Germinal center (tissue), 1 donor: ENCODE data around the gene PITHD1.
A peak's percentile ranks its signal among the peaks of the same experiment; 100 is the strongest.
"Not testable (repeated sequence)": the region's sequence is repeated elsewhere in the genome, so short reads cannot be mapped to it uniquely, and the experiment has no call there.

Experiments used
- DNase-seq: peaks from one replicate; pipeline ENCODE4 v3.0.0; 2012; ENCODE audit warnings: mixed read lengths, low spot score

PITHD1 gene

GRCh38 chr1:23799255-23799569, 21.0 kb downstream of the PITHD1 start:
- DNase-seq = no peak

- peak; percentile 48 for DNase-seq
Measured at GRCh38 chr1:23799570-23800399, 21.6 kb downstream of the PITHD1 start.

GRCh38 chr1:23800400-23801337, 22.5 kb downstream of the PITHD1 start, which contains the start of gene GALE:
Gene GALE, minus strand, starts transcription at chr1:23800754. Its CDS starts 1,747 bp downstream, at chr1:23799007.
- peak; percentile 98 for DNase-seq

GRCh38 chr1:23801338-23801748, 23.1 kb downstream of the PITHD1 start:
- no peak for DNase-seq

- DNase-seq = no peak
Measured at GRCh38 chr1:23801876-23802275, 23.7 kb downstream of the PITHD1 start.

- DNase-seq = not testable (repeated sequence)
Measured at GRCh38 chr1:23802809-23803342, 24.7 kb downstream of the PITHD1 start.

GRCh38 chr1:23803674-23804073, 25.5 kb downstream of the PITHD1 start:
- no peak for DNase-seq

GRCh38 chr1:23804183-23804835, 26.1 kb downstream of the PITHD1 start:
- DNase-seq = no peak

- no peak for DNase-seq
Measured at GRCh38 chr1:23805025-23805424, 26.8 kb downstream of the PITHD1 start.

GRCh38 chr1:23806280-23806679, 28.1 kb downstream of the PITHD1 start:
- DNase-seq = no peak

GRCh38 chr1:23807453-23807852, 29.2 kb downstream of the PITHD1 start:
- no peak for DNase-seq

GRCh38 chr1:23809751-23810171, 31.5 kb downstream of the PITHD1 start:
- DNase-seq = peak; percentile 88

- peak; percentile 88 for DNase-seq
Measured at GRCh38 chr1:23810818-23811540, 32.8 kb downstream of the PITHD1 start.

- DNase-seq = no peak
Measured at GRCh38 chr1:23814016-23814415, 35.8 kb downstream of the PITHD1 start.

- no peak for DNase-seq
Measured at GRCh38 chr1:23816361-23816760, 38.1 kb downstream of the PITHD1 start.

- DNase-seq = no peak
Measured at GRCh38 chr1:23816906-23817305, 38.7 kb downstream of the PITHD1 start.

- no peak for DNase-seq
Measured at GRCh38 chr1:23817633-23818032, 39.4 kb downstream of the PITHD1 start.

- no peak for DNase-seq
Measured at GRCh38 chr1:23823767-23824166, 45.5 kb downstream of the PITHD1 start.

- no peak for DNase-seq
Measured at GRCh38 chr1:23824711-23825075, 46.5 kb downstream of the PITHD1 start.

GRCh38 chr1:23825076-23825761, 47.0 kb downstream of the PITHD1 start, which contains the start of gene HMGCL:
Gene HMGCL, minus strand, starts transcription at chr1:23825429. Its CDS starts 14 bp downstream, at chr1:23825415.
- peak; percentile 95 for DNase-seq
